Stimulated activated CD8-positive, alpha-beta memory T cell treated with anti-CD3 and anti-CD28 coated beads, Interleukin-2, amount 100 ng/mL, for 1 hour (primary cell): ENCODE results near the gene NATD1.
"Not testable (repeated sequence)": the region's sequence is repeated elsewhere in the genome, so short reads cannot be mapped to it uniquely, and the experiment has no call there.

Experiments
- DNase-seq, 2 donors: peaks; one replicate each; pipeline ENCODE4 v3.0.0-alpha.2; 2020; ENCODE audit warnings: low read depth in 2 of 2

Gene NATD1

GRCh38 chr17:21194226-21194625 is 59.0 kb downstream of the NATD1 start:
- no peak for DNase-seq

GRCh38 chr17:21193031-21193430 is 60.2 kb downstream of the NATD1 start:
- no peak for DNase-seq

DNA sequence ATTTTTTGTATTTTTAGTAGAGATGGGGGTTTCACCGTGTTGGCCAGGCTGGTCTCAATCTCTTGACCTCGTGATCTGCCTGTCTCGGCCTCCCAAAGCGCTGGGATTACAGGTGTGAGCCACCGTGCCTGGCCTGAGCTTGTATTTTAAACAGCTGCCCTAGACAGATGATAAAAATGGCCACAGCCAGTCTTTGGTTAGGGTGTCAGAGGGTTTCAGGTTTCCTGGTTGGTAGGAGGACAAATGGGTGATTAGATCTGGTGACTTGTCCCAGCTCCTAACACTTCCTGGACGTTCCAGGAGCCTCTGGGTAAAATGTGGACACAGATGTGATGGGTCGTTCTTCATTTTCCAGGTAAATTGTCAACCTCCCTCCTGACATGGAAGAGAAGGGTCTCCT is 60.8 kb downstream of the NATD1 start:
- DNase-seq: not testable (repeated sequence)

DNA sequence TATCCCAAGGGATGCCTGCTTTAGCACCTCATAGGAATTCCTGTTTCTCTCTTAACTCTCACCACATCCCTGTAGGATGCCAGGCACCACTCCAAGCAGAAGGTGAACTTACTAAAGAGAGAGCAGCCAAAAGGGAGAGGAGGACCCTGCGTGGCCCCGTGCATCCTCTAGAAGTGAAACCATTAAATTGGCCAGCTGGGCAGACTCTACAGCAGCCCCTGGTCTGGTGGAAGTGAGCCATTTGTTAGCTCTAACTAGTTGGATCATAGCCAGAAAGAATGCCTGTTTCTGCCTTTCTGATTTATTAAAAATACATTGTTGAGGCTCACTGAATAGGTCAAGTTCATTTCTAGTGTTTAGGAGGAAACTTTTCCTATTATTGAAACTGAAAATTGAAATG is 61.5 kb downstream of the NATD1 start:
- no peak for DNase-seq

GRCh38 chr17:21190078-21190477 is 63.1 kb downstream of the NATD1 start:
- no peak for DNase-seq

GRCh38 chr17:21189361-21189760 is 63.8 kb downstream of the NATD1 start:
- no peak for DNase-seq
